HUES48 (cell line): ENCODE measurements around the gene ZNF175.

Experiments used
- H3K27ac ChIP-seq: one replicate; pipeline ENCODE4 v1.7.0; 2013; ENCODE audit warnings: low read depth, low read length, inconsistent platforms
- H3K27me3 ChIP-seq: 2 replicates; pipeline ENCODE4 v1.6.1; 2013; ENCODE audit warnings: mild to moderate bottlenecking, low read length; ENCODE audit not compliant: control insufficient read depth, insufficient read depth
- H3K36me3 ChIP-seq: 2 replicates; pipeline ENCODE4 v1.6.1; 2013; ENCODE audit warnings: low read length; ENCODE audit not compliant: control insufficient read depth, insufficient read depth
- H3K4me1 ChIP-seq: 2 replicates; pipeline ENCODE4 v1.6.1; 2013; ENCODE audit warnings: mild to moderate bottlenecking, low read length; ENCODE audit not compliant: control insufficient read depth, insufficient read depth
- H3K4me3 ChIP-seq: 2 replicates; pipeline ENCODE4 v1.5.1; 2013; ENCODE audit warnings: mild to moderate bottlenecking, low read depth, low read length
- H3K9ac ChIP-seq: 2 replicates; pipeline ENCODE4 v1.6.1; 2013; ENCODE audit warnings: mild to moderate bottlenecking, low read depth, low read length, moderate library complexity
- H3K9me3 ChIP-seq: 2 replicates; pipeline ENCODE4 v1.6.1; 2013; ENCODE audit warnings: low read length; ENCODE audit not compliant: control insufficient read depth, insufficient read depth

The ZNF175 gene

GRCh38 chr19:51570962-51571575 is at the start of gene ZNF175:
Gene ZNF175 (plus strand): TSS chr19:51571283. CDS start chr19:51573330, 2,047 bp downstream.
- Histone ChIP-seq H3K27ac (no peak within 1 kb of the TSS), H3K4me3 (peak within 1 kb of the TSS; percentile 86), H3K27me3 (no peaks in the 10 kb centered on the region)

GRCh38 chr19:51521357-51521756 is 49.7 kb upstream of the ZNF175 start:
- peaks cover 27% of the 10 kb centered on the region; the same call in 1 of the 2 replicates for H3K9me3 ChIP-seq
- no peaks in the 10 kb centered on the region for H3K36me3 ChIP-seq
- H3K4me1 ChIP-seq = no peaks in the 10 kb centered on the region
- no peak overlapping the region for H3K4me3 ChIP-seq
- no peak overlapping the region for H3K27ac ChIP-seq
- no peak overlapping the region for H3K9ac ChIP-seq
- H3K27me3 ChIP-seq = no peaks in the 10 kb centered on the region

More at GRCh38 chr19:51570962-51571575, at the start of gene ZNF175:
- Histone ChIP-seq H3K36me3 (peaks cover 19% of the 10 kb centered on the region), H3K4me1 (0 out of 2 replicates have a peak, but pooled peaks cover 4% of the 10 kb centered on the region), H3K9me3 (no peaks in the 10 kb centered on the region), H3K9ac (peak within 1 kb of the TSS; percentile 45; the same call in 1 of the 2 replicates)

- no peaks in the 10 kb centered on the region for H3K27me3 ChIP-seq
- peaks cover 27% of the 10 kb centered on the region; the same call in 1 of the 2 replicates for H3K9me3 ChIP-seq
- H3K27ac ChIP-seq = no peak overlapping the region
- no peaks in the 10 kb centered on the region for H3K4me1 ChIP-seq
- H3K9ac ChIP-seq = no peak overlapping the region
- H3K4me3 ChIP-seq = no peak overlapping the region
- no peaks in the 10 kb centered on the region for H3K36me3 ChIP-seq
Observed at GRCh38 chr19:51521781-51522180, 49.3 kb upstream of the ZNF175 start.

GRCh38 chr19:51524666-51525264 is 46.3 kb upstream of the ZNF175 start:
- Histone ChIP-seq H3K4me1 (no peaks in the 10 kb centered on the region), H3K9me3 (peaks cover 31% of the 10 kb centered on the region; the same call in 1 of the 2 replicates), H3K27ac (no peak overlapping the region), H3K36me3 (no peaks in the 10 kb centered on the region), H3K4me3 (no peak overlapping the region), H3K9ac (no peak overlapping the region), H3K27me3 (no peaks in the 10 kb centered on the region)

GRCh38 chr19:51525651-51526050 is 45.4 kb upstream of the ZNF175 start:
- H3K27me3 ChIP-seq = no peaks in the 10 kb centered on the region

GRCh38 chr19:51529301-51529700 is 41.8 kb upstream of the ZNF175 start:
- Histone ChIP-seq H3K27ac (no peak overlapping the region), H3K4me1 (no peaks in the 10 kb centered on the region), H3K9ac (no peak overlapping the region), H3K27me3 (no peaks in the 10 kb centered on the region), H3K4me3 (no peak overlapping the region), H3K9me3 (peaks cover 20% of the 10 kb centered on the region; the same call in 1 of the 2 replicates), H3K36me3 (no peaks in the 10 kb centered on the region)

More at GRCh38 chr19:51525651-51526050, 45.4 kb upstream of the ZNF175 start:
- no peak overlapping the region for H3K9ac ChIP-seq
- H3K4me3 ChIP-seq = no peak overlapping the region
- H3K9me3 ChIP-seq = peaks cover 28% of the 10 kb centered on the region; the same call in 1 of the 2 replicates
- no peak overlapping the region for H3K27ac ChIP-seq
- no peaks in the 10 kb centered on the region for H3K36me3 ChIP-seq
- H3K4me1 ChIP-seq = no peaks in the 10 kb centered on the region

GRCh38 chr19:51530616-51531015 is 40.5 kb upstream of the ZNF175 start:
- Histone ChIP-seq H3K27ac (no peak overlapping the region), H3K9ac (no peak overlapping the region), H3K9me3 (peaks cover 13% of the 10 kb centered on the region; the same call in 1 of the 2 replicates), H3K4me1 (no peaks in the 10 kb centered on the region), H3K27me3 (no peaks in the 10 kb centered on the region), H3K4me3 (no peak overlapping the region), H3K36me3 (no peaks in the 10 kb centered on the region)

- Histone ChIP-seq H3K27me3 (no peaks in the 10 kb centered on the region), H3K4me3 (no peak within 1 kb of the TSS), H3K9ac (no peak within 1 kb of the TSS), H3K36me3 (no peaks in the 10 kb centered on the region), H3K4me1 (no peaks in the 10 kb centered on the region), H3K27ac (no peak within 1 kb of the TSS), H3K9me3 (peaks cover 13% of the 10 kb centered on the region; the same call in 1 of the 2 replicates)
Observed at GRCh38 chr19:51531349-51532315, 39.5 kb upstream of the ZNF175 start, which contains the start of gene SIGLEC6. Gene SIGLEC6 (minus strand): TSS chr19:51531670. CDS start chr19:51531648, 22 bp downstream.

GRCh38 chr19:51535535-51535934 is 35.5 kb upstream of the ZNF175 start:
- H3K36me3 ChIP-seq = no peaks in the 10 kb centered on the region
- no peaks in the 10 kb centered on the region for H3K27me3 ChIP-seq
- no peaks in the 10 kb centered on the region for H3K4me1 ChIP-seq
- no peak overlapping the region for H3K9ac ChIP-seq
- 0 out of 2 replicates have a peak, but pooled peaks cover 2% of the 10 kb centered on the region for H3K9me3 ChIP-seq
- H3K27ac ChIP-seq = no peak overlapping the region
- no peak overlapping the region for H3K4me3 ChIP-seq

GRCh38 chr19:51539821-51540366 is 31.2 kb upstream of the ZNF175 start:
- Histone ChIP-seq H3K36me3 (no peaks in the 10 kb centered on the region), H3K27me3 (no peaks in the 10 kb centered on the region), H3K9me3 (peaks cover 16% of the 10 kb centered on the region; the same call in 1 of the 2 replicates), H3K9ac (no peak overlapping the region), H3K27ac (no peak overlapping the region), H3K4me1 (no peaks in the 10 kb centered on the region), H3K4me3 (no peak overlapping the region)
